Mucosa of rectum (tissue), 2 donors: ENCODE results near the gene GALNT13.

ENCODE experiments used
- H3K27ac ChIP-seq, 2 donors: one replicate each; pipeline ENCODE4 v1.7.0; 2013; ENCODE audit warnings: inconsistent platforms in 2 of 2, low read depth in 2 of 2, low read length in 2 of 2
- H3K27me3 ChIP-seq, 2 donors: one replicate each; pipeline ENCODE4 v1.7.0; 2013; ENCODE audit warnings: low read length in 2 of 2; ENCODE audit not compliant: control insufficient read depth in 2 of 2, insufficient read depth in 2 of 2
- H3K36me3 ChIP-seq, 2 donors: one replicate each; pipeline ENCODE4 v1.7.0; 2013; ENCODE audit warnings: low read length in 2 of 2; ENCODE audit not compliant: control insufficient read depth in 2 of 2, insufficient read depth in 2 of 2
- H3K4me1 ChIP-seq, 2 donors: one replicate each; pipeline ENCODE4 v1.7.0; 2013; ENCODE audit warnings: low read length in 2 of 2, mild to moderate bottlenecking in 1 of 2; ENCODE audit not compliant: control insufficient read depth in 2 of 2, insufficient read depth in 2 of 2
- H3K4me3 ChIP-seq, 2 donors: one replicate each; pipeline ENCODE4 v1.7.0; 2013; ENCODE audit warnings: low read length in 2 of 2
- H3K9ac ChIP-seq, 2 donors: one replicate each; pipeline ENCODE4 v1.7.0; 2013; ENCODE audit warnings: low read length in 2 of 2, low read depth in 1 of 2, mild to moderate bottlenecking in 1 of 2
- H3K9me3 ChIP-seq, 2 donors: one replicate each; pipeline ENCODE4 v1.7.0; 2013; ENCODE audit warnings: low read length in 2 of 2; ENCODE audit not compliant: control insufficient read depth in 2 of 2
- donor health status: healthy.
- donor health status: Normal muscosa, but diverticular disease.

The GALNT13 gene

GRCh38 chr2:154142480-154142879, 270.8 kb downstream of the GALNT13 start:
- Histone ChIP-seq H3K4me1 (no peaks in the 10 kb centered on the region), H3K9me3 (no peaks in the 10 kb centered on the region), H3K36me3 (no peaks in the 10 kb centered on the region), H3K27ac (no peak overlapping the region), H3K9ac (no peak overlapping the region), H3K4me3 (no peak overlapping the region), H3K27me3 (no peaks in the 10 kb centered on the region)

- H3K4me1 ChIP-seq = no peaks in the 10 kb centered on the region
- no peak overlapping the region for H3K4me3 ChIP-seq
- H3K9ac ChIP-seq = no peak overlapping the region
- no peaks in the 10 kb centered on the region for H3K27me3 ChIP-seq
- H3K9me3 ChIP-seq = no peaks in the 10 kb centered on the region
- no peaks in the 10 kb centered on the region for H3K36me3 ChIP-seq
- no peak overlapping the region for H3K27ac ChIP-seq
These were observed 271.4 kb downstream of the GALNT13 start for GRCh38 chr2:154143105-154143504.

- Histone ChIP-seq H3K4me3 (no peak overlapping the region), H3K9ac (no peak overlapping the region), H3K27me3 (no peaks in the 10 kb centered on the region), H3K27ac (no peak overlapping the region), H3K9me3 (no peaks in the 10 kb centered on the region), H3K4me1 (no peaks in the 10 kb centered on the region), H3K36me3 (no peaks in the 10 kb centered on the region)
These were observed 286.4 kb downstream of the GALNT13 start for GRCh38 chr2:154158101-154158500.

- H3K9me3 ChIP-seq = no peaks in the 10 kb centered on the region
- no peak overlapping the region for H3K27ac ChIP-seq
- no peaks in the 10 kb centered on the region for H3K36me3 ChIP-seq
- no peak overlapping the region for H3K4me3 ChIP-seq
- no peaks in the 10 kb centered on the region for H3K4me1 ChIP-seq
- H3K9ac ChIP-seq = no peak overlapping the region
- H3K27me3 ChIP-seq = no peaks in the 10 kb centered on the region
These were observed 289.6 kb downstream of the GALNT13 start for GRCh38 chr2:154161286-154161685.

- no peak overlapping the region for H3K4me3 ChIP-seq
- no peak overlapping the region for H3K9ac ChIP-seq
- H3K36me3 ChIP-seq = no peaks in the 10 kb centered on the region
- H3K9me3 ChIP-seq = no peaks in the 10 kb centered on the region
- no peaks in the 10 kb centered on the region for H3K27me3 ChIP-seq
- H3K27ac ChIP-seq = no peak overlapping the region
- H3K4me1 ChIP-seq = no peaks in the 10 kb centered on the region
These were observed 298.7 kb downstream of the GALNT13 start for GRCh38 chr2:154170400-154170799.

GRCh38 chr2:154173164-154173563, 301.4 kb downstream of the GALNT13 start:
- Histone ChIP-seq H3K36me3 (no peaks in the 10 kb centered on the region), H3K9ac (no peak overlapping the region), H3K27me3 (no peaks in the 10 kb centered on the region), H3K4me1 (no peaks in the 10 kb centered on the region), H3K4me3 (no peak overlapping the region), H3K9me3 (no peaks in the 10 kb centered on the region), H3K27ac (no peak overlapping the region)

GRCh38 chr2:154173919-154174318, 302.2 kb downstream of the GALNT13 start:
- H3K36me3 ChIP-seq = no peaks in the 10 kb centered on the region
- H3K27ac ChIP-seq = no peak overlapping the region
- H3K9ac ChIP-seq = no peak overlapping the region
- H3K4me3 ChIP-seq = no peak overlapping the region
- H3K9me3 ChIP-seq = no peaks in the 10 kb centered on the region
- no peaks in the 10 kb centered on the region for H3K27me3 ChIP-seq
- no peaks in the 10 kb centered on the region for H3K4me1 ChIP-seq

- Histone ChIP-seq H3K36me3 (no peaks in the 10 kb centered on the region), H3K27ac (no peak overlapping the region), H3K27me3 (no peaks in the 10 kb centered on the region), H3K9me3 (no peaks in the 10 kb centered on the region), H3K4me1 (no peaks in the 10 kb centered on the region), H3K4me3 (no peak overlapping the region), H3K9ac (no peak overlapping the region)
These were observed 310.3 kb downstream of the GALNT13 start for GRCh38 chr2:154182008-154182407.

GRCh38 chr2:154187948-154188347, 316.2 kb downstream of the GALNT13 start:
- no peaks in the 10 kb centered on the region for H3K27me3 ChIP-seq
- H3K9ac ChIP-seq = no peak overlapping the region
- H3K4me3 ChIP-seq = no peak overlapping the region
- no peaks in the 10 kb centered on the region for H3K4me1 ChIP-seq
- no peaks in the 10 kb centered on the region for H3K36me3 ChIP-seq
- H3K27ac ChIP-seq = no peak overlapping the region
- H3K9me3 ChIP-seq = no peaks in the 10 kb centered on the region

GRCh38 chr2:154189953-154190352, 318.2 kb downstream of the GALNT13 start:
- no peak overlapping the region for H3K27ac ChIP-seq
- H3K4me1 ChIP-seq = no peaks in the 10 kb centered on the region
- no peaks in the 10 kb centered on the region for H3K36me3 ChIP-seq
- no peak overlapping the region for H3K4me3 ChIP-seq
- H3K9me3 ChIP-seq = no peaks in the 10 kb centered on the region
- no peak overlapping the region for H3K9ac ChIP-seq
- H3K27me3 ChIP-seq = no peaks in the 10 kb centered on the region

GRCh38 chr2:154193246-154193645, 321.5 kb downstream of the GALNT13 start:
- H3K4me3 ChIP-seq = no peak overlapping the region
- no peaks in the 10 kb centered on the region for H3K27me3 ChIP-seq
- H3K9me3 ChIP-seq = no peaks in the 10 kb centered on the region
- no peaks in the 10 kb centered on the region for H3K4me1 ChIP-seq
- no peaks in the 10 kb centered on the region for H3K36me3 ChIP-seq
- no peak overlapping the region for H3K9ac ChIP-seq
- H3K27ac ChIP-seq = no peak overlapping the region
